ENCODE data around the gene EBI3.
"Not testable (repeated sequence)": the region's sequence is repeated elsewhere in the genome, so short reads cannot be mapped to it uniquely, and the experiment has no call there.

GRCh38 chr19:4232139-4232538 lies 2.8 kb downstream of the EBI3 start:
- TF ChIP-seq GLIS3 (CRISPR knock-in tag; IDR thresholded peaks at IDR 0.05); ZNF565 (CRISPR knock-in tag; conservative IDR thresholded peaks at IDR 0.05; ENCODE audit: low read depth); ARNTL (CRISPR knock-in tag; IDR thresholded peaks at IDR 0.05; ENCODE audit: borderline replicate concordance, low read depth); TOX (CRISPR knock-in tag; IDR thresholded peaks at IDR 0.05; ENCODE audit: borderline replicate concordance): not testable (repeated sequence)
